HG03439 (cell line): ENCODE measurements around the gene CCNB1IP1.
"Not testable (repeated sequence)": the region's sequence is repeated elsewhere in the genome, so short reads cannot be mapped to it uniquely, and the experiment has no call there.

Experiments
- ATAC-seq: cut with Tn5 transposase; IDR thresholded peaks from one replicate; pipeline ENCODE4 v1.9.1; 2021; ENCODE audit warnings: mild to moderate bottlenecking, moderate library complexity; ENCODE audit not compliant: unreplicated experiment

Gene CCNB1IP1

DNA sequence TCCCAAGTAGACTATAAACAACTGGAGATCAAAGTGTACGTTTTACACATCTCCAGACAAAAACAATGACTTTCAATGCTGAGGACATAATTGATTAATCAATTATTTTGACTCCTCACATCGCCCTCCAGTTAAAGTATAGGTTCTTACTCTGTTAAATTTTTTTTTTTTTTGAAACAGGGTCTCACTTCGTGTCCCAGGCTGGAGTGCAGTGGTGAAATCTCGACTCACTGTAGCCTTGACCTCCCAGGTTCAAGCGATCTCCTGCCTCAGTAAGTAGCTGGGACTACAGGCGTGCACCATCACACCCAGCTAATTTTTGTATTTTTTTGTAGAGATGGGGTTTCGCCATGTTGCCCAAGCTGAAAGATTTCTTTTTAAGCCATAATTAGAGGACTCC is 938 bp upstream of the CCNB1IP1 start:
- ATAC-seq: no peak

DNA sequence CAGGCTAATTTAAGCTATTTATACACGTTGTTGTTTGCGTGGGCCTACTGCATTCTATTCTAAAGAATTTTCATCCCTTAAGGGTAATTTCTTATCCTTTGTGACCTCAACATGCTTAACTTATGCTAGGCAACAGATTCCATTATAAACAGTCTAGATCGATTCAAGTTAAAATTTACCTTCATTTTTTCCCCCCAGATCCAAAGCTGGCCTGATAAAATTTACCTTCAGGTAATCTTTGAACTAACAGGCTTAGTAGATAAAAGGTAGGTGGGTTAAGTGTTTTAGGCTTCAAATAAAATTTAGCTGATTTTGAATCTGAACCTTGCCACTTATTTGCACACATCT is 389 bp upstream of the CCNB1IP1 start:
- ATAC-seq: no peak

DNA sequence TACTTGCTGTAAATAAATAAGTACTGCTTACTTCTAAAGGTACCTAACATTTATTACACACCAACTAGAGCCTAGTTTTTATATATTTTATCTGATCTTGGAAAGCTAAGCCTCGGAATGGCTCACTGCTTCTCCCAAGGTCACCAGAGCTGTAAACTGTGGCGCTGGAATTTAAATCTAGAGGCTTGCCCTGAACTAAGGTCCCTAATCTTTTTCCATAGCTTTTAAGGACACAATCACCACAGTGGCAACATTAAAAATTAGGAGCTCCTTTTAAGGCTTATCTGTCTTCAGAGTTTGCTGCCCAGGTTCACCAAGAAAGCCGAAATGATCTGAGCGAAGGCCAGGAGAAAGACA is 670 bp downstream of the CCNB1IP1 start:
- ATAC-seq: no peak

DNA sequence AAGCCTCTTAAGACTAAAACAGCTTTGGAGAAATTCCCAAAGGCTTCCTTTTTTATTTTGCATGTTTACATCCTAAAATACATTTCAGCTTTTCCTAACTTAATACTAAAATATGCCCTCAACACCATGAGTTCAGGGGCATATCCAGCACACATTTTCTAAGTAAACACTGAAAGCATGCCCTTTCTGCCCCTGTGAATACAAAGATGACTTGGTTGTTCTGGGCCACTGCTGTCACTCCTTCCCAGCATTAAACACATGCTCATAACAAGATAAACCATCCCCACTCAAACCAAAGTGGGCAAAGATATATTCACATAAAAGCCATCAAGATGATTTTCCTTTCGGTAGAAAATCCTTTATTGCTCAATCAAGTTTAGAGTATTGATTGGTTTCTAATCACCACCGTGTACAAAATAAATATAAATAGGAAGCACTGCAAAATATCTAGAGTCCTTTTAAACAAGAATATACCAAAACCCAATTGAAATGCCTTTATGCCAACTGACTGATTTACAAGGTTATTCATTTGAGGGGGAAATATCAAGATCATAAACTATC is 1.9 kb downstream of the CCNB1IP1 start:
- no peak for ATAC-seq

DNA sequence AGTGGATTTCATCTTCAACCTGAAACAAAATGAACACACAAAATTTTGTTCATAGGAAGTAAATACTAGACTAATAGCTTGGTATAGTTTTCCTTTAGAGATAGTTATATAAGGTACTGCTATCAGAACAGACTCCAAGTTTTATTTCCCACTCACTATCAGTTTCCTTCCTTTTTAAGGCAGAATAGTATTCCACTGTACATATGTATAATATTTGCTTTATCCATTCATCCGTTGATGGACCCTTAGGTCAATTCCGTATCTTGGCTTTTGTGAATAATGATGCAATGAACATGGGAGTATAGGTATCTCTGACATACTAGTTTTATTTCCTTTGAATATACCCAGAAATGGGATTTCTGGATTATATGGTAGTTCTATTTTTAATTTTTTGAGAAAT is 3.7 kb downstream of the CCNB1IP1 start:
- no peak for ATAC-seq

DNA sequence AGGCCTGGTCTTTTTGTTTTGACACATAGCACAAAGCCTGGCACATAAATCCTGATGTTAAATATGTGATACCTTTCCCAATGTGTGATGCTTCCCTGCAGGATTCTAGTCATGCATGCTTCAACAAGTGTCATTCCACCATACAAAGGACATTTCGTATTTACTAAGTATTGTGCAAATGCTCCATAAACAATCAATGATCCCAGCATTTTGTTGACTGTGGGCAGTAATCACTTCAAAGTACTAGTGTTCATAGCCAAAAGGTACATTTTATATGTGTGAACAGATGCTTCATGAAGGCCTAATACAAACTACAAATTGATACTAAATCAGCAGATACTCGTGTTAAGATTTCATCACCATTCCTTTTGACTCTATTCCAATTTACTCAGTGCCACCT is 4.4 kb downstream of the CCNB1IP1 start:
- ATAC-seq: no peak

DNA sequence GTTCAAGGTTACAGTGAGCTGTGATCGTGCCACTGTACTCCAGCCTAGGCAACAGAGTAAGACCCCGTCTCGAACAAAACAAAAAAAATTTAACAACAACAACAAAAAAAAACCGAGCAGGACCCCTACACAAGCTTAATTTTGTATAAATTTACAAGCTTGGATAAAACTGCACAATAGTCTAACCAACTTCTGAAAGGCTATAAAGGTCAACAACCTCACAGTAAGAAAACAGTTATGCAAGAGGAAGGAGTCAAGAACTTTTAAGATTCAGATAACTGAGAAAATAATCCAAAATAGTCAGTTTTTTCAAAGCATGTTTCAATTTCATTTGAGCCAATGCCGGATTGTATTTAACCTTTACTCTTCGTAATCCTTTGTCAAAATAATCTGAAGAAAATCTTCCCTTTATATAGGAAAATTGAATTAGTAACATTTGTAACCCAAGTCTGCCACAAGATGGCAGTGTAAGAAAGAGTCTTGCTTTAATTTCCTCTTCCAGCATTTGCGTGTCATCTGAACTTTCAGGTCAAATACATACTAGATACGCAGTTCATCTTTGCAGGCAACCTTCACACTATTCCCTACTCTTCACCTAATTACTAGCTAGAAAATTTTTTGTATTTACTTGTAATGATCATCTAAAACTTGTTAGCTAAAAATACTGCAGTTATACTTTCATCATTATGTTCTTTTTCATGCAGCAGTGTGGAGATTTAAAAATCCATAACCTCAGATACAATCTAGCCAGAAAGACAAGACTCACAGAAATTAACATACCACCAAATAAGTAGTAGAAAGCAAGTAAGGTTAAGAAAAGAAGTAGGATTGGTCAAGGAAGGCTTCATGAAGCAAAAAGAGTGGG is 5.8 kb downstream of the CCNB1IP1 start:
- ATAC-seq: peak; percentile 57

DNA sequence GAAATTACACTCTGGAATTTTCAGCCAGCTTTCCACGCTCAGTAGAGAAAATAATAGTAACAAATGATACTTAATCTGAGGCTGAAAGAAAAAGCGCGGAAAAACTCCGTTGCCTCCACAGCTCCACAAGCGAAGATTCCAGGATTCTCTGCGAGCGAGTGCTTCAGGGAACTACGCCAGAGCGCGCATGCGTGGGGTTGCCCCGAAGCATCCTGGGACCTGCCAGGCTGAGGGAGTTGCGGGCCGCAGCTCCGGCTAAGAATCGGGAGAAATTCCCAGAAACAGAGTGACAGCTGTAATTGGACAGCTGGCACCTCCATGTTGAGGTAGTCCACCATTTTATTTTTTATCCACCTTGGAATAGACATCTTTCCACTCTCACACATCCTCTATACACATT is 15.4 kb downstream of the CCNB1IP1 start:
- ATAC-seq: no peak

DNA sequence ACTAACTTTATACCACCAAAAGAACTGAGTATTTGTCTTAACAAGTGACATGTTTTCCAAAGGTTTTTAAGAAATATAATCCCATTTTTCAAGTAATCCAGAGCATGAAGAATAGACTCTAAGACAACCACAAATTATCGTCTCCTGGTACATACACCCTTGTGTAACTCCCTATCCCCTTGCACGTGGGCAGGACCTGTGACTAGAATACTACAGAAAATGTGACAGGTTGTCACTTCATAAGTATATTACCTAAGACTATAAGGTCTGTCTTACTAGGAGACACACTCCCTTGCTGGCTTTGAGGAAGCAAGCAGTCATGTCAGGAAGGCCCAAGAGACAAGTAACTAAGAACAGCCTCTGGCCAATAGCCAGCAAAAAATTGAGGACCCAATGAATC is 19.1 kb downstream of the CCNB1IP1 start:
- ATAC-seq: no peak

DNA sequence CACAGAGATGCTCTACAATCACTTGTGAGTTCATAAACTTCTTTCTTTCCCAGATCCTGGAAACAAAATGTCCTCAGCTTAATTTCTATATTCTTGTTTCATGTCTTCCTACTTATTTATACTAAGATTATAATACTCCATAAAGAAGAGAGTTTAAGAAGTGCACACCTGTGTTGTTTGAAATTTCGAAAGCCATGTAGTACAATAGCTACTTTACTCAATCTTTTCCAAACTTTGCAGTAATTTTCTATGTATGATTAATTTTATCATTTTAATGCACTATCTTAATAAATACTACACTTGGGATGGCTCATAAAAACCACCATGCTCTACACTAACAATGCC is 27.0 kb downstream of the CCNB1IP1 start:
- no peak for ATAC-seq

DNA sequence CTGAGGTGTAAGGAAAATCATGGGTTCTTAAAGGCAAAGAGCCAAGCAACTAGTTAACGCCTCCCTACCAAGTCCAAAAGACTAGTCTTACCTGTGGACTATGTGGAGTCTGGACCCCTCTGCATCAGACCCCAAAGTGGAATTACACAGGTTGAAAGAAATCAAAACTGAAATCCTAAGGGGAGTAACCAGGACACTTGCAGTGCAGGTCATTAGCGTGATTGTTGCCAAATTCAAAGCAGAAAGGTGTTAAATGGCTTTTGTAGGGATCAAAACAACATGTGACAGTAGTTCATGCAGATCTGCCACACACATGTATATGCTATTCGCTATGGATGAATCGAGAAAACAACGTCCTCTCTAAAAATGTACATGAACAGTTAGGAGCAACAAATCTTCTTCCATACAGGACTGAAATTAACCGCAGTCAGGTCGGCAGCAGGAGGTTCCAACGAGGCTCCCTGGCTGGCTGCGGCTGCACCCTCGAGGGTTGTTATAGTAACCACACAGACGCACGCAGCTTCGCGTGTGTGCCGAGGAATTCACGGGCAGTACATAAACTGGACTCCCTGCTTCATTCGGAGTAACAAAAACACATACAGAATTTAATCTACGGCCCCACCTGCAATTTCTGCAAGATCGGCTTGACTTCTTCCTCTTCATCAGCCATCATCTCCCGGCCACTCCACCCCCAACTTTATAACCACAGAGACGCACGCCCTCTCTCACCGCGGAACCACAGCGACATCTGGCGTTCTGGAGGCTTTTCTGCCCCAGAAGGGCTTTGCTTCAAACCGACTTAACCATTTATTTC is 27.6 kb downstream of the CCNB1IP1 start, which contains the start of gene TTC5:
Gene TTC5 (minus strand): TSS at position 687 of the 814 bp plus-strand sequence. CDS start 14 bp downstream, at position 673.
- ATAC-seq: peak; percentile 97

DNA sequence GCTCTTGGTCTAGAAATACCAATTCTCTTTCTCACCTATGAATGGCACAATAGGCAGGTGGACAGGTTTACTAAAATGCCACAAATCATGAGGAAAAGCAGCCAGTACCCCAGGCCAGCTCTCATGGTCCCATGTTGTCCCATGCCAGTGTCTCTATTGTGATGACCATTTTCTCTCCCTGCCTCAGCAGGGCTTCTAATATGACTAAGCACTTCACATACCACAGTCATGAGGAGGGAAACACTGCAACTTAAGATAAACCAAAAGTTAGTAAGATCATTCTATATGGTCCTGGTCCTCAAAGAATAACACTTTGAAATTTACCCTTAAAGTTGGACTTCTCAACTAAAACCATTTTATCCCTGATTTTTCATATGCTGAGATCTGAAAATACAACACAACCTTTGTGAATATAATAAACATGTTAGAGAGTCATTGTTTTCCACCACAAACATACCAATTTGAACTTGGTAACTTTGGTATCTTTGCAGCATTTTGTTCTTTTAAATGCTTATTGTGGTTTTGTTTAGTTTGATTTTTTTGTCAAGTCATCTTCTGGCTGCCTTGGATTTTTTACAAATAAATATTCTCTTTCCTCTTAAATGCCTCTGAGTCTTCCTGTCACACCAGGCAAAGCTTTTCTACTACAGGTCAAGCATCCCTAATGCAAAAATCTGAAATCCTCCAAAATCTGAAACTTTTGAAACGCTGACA is 30.9 kb downstream of the CCNB1IP1 start:
- no peak for ATAC-seq

DNA sequence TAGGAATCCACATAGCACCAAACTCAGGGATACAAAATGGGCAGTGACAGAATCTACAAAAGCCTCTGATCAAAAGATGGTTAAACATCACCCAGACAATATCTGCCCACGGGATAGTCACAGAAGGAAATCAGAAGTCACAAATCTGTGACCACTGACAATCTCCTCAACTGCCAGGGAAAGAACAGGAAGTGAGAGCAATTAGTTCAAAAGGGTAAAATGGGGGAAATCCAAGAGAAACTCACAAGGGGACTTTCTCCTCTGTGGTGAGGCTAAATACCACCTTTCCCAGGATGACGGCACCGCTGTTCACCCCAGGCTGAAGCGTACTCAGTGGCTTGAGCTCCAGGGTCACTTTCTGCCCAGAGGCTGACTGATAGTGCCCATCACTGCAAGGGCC is 38.0 kb downstream of the CCNB1IP1 start:
- ATAC-seq: peak; percentile 67

DNA sequence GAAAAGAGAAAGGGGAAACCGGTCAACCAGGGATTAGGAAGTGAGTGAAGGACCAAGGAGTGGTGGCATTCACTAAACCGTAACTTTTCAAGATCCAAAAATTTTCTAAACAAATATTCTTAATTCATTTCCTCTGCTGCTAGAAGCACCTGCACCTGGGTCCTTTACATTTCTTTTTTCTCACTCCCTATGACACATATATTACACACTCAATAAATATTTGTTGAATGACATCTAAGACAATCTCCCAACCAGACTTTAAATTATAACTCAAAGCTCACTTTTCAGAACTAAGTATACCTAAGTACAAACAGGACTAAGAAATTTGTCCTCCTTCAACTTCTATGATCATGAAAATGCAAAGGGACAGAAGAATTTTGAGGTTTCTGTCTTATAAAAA is 38.4 kb downstream of the CCNB1IP1 start:
- ATAC-seq: no peak

DNA sequence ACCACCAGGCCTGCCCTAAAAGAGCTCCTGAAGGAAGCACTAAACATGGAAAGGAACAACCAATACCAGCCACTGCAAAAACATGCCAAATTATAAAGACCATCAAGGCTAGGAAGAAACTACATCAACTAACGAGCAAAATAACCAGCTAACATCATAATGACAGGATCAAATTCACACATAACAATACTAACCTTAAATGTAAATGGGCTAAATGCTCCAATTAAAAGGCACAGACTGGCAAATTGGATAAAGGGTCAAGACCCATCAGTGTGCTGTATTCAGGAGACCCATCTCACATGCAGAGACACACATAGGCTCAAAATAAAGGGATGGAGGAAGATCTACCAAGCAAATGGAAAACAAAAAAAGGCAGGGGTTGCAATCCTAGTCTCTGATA is 51.1 kb downstream of the CCNB1IP1 start:
- not testable (repeated sequence) for ATAC-seq

DNA sequence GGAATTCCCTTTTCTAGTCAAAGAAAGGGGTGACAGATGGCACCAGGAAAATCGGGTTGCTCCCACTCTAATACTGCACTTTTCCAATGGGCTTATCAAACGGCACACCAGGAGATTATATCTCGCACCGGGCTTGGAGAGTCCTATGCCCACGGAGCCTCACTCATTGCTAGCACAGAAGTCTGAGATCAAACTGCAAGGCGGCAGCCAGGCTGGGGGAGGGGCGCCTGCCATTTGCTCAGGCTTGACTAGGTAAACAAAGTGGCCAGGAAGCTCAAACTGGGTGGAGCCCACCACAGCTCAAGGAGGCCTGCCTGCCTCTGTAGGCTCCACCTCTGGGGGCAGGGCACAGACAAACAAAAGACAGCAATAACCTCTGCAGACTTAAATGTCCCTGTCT is 52.8 kb downstream of the CCNB1IP1 start:
- not testable (repeated sequence) for ATAC-seq

DNA sequence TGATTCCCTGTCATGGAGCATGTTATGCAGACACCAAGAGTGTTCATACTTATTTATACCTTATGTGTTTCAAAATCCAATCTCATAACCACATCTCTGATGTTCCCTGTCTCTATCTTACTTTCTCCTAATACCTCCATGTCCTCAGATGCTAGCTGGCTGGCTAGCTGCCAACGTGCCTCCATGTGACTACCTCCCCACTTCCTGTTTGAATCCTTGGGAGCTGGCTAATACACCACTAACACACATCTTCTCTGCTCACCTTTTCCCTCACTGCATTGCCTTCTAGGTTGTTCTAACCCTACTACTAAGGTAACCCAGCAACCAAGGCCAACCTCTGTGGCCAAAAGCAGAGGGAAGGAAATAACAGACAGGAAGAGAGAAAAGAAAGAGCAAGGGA is 54.7 kb downstream of the CCNB1IP1 start:
- no peak for ATAC-seq

DNA sequence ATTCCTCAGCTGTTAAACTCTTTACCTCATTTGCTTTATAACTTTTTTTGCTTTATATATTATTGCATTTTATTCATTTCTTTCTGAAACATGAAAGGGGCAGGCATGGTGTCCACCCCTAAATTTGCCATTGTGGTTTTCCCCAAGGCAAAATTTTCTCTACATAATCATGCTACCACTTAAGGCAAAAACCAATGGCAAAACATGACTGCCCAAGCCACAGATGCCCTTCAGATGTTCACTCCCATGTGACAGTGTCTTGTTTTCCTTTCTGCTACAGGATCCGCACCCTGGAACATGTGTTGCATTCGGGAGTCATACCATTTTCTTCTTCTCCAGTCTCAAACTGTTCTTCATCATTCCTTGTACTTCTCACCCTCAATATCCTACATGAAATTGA is 55.7 kb downstream of the CCNB1IP1 start:
- ATAC-seq: no peak

DNA sequence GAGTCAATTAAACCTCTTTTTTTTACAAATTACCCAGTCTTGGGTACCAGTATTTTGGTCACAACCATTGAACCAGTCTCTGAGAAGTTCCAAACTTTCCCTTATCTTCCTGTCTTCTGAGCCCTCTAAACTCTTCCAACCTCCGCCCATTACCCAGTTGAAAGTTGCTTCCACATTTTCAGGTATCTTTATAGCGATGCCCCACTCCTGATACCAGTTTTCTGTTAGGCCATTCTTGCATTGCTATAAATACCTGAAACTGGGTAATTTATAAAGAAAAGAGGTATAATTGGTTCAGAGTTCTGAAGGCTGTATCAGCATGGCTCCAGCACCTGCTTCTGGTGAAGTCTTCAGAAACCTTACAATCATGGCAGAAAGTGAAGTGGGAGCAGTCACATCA is 59.0 kb downstream of the CCNB1IP1 start:
- ATAC-seq: no peak

DNA sequence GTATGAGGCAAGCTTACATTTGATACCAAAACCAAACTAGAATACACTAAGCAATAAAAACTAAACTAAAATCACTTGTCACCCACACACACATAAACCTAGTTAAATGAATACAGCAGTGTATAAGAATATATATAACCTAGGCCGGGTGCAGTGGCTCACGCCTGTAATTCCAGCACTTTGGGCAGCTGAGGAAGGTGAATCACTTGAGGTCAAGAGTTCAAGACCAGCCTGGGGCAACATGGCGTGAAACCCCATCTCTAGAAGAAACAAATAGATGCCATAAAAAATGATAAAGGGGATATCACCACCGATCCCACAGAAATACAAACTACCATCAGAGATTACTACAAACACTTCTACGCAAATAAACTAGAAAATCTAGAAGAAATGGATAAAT is 68.7 kb downstream of the CCNB1IP1 start:
- not testable (repeated sequence) for ATAC-seq

DNA sequence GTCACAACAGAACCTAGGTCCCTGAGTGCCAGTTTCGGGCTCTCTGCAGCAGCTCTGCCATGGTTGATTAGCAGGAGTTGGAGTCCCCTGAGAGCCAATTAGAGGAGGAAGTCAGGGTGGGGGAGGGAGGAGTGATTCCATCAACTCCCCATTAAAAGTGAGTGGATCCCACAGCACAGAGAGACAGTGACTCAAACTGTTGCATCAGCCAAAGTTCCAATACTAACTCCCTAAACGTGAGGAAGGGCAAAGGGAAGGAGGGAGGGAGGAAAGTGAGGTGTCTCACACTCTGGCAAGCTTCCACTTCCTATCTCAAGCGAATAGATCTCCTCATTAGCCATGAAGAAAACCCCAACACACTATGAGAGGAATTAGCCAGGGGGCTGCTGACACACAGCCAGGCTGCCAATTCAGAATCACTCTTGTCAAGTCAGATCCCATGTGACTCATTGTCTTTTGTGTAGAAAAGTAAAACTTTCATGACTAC is 70.4 kb downstream of the CCNB1IP1 start:
- ATAC-seq: no peak
